Measurements from ENCODE around the gene SPON1. TPM values are rescaled to one million over a fixed set of nuclear protein-coding genes. Genes with fewer than 3 reads are reported as not detected.

SPON1 gene
- total RNA-seq, 1 donor from 2014 or later, result 60.2 TPM

GRCh38 chr11:13944911-13945425 lies 17.6 kb upstream of the SPON1 start:
- peak; percentile 70 for DNase-seq

- DNase-seq, result no peak
Observed at GRCh38 chr11:13947379-13947778, 15.1 kb upstream of the SPON1 start.

- DNase-seq, result no peak
Observed at GRCh38 chr11:13949876-13950275, 12.6 kb upstream of the SPON1 start.

GRCh38 chr11:13952221-13952620 lies 10.3 kb upstream of the SPON1 start:
- no peak for DNase-seq

- no peak for DNase-seq
Observed at GRCh38 chr11:13952668-13953067, 9.9 kb upstream of the SPON1 start.

GRCh38 chr11:13954591-13954990 lies 7.9 kb upstream of the SPON1 start:
- no peak for DNase-seq

- DNase-seq, result peak; percentile 65
Observed at GRCh38 chr11:13955971-13956421, 6.5 kb upstream of the SPON1 start.

- no peak for DNase-seq
Observed at GRCh38 chr11:13956988-13957387, 5.5 kb upstream of the SPON1 start.

- DNase-seq, result no peak
Observed at GRCh38 chr11:13958641-13959400, 3.7 kb upstream of the SPON1 start.

- DNase-seq, result no peak
Observed at GRCh38 chr11:13962198-13962561, 343 bp upstream of the SPON1 start.

GRCh38 chr11:13963169-13963948 lies 836 bp downstream of the SPON1 start:
- DNase-seq, result no peak

GRCh38 chr11:13963949-13964770 lies 1.6 kb downstream of the SPON1 start:
- no peak for DNase-seq

- no peak for DNase-seq
Observed at GRCh38 chr11:13964771-13965074, 2.2 kb downstream of the SPON1 start.

- no peak for DNase-seq
Observed at GRCh38 chr11:13965337-13965736, 2.8 kb downstream of the SPON1 start.

GRCh38 chr11:13966013-13966412 lies 3.5 kb downstream of the SPON1 start:
- no peak for DNase-seq

- no peak for DNase-seq
Observed at GRCh38 chr11:13966486-13966885, 4.0 kb downstream of the SPON1 start.

- no peak for DNase-seq
Observed at GRCh38 chr11:13970986-13971385, 8.5 kb downstream of the SPON1 start.

- DNase-seq, result no peak
Observed at GRCh38 chr11:13972043-13972910, 9.8 kb downstream of the SPON1 start.

GRCh38 chr11:13972944-13973343 lies 10.4 kb downstream of the SPON1 start:
- no peak for DNase-seq

- DNase-seq, result no peak
Observed at GRCh38 chr11:13974631-13975030, 12.1 kb downstream of the SPON1 start.

GRCh38 chr11:13983081-13983751 lies 20.7 kb downstream of the SPON1 start:
- DNase-seq, result peak; percentile 27
